ENCODE measurements around the gene CCDC127.

Gene CCDC127

DNA sequence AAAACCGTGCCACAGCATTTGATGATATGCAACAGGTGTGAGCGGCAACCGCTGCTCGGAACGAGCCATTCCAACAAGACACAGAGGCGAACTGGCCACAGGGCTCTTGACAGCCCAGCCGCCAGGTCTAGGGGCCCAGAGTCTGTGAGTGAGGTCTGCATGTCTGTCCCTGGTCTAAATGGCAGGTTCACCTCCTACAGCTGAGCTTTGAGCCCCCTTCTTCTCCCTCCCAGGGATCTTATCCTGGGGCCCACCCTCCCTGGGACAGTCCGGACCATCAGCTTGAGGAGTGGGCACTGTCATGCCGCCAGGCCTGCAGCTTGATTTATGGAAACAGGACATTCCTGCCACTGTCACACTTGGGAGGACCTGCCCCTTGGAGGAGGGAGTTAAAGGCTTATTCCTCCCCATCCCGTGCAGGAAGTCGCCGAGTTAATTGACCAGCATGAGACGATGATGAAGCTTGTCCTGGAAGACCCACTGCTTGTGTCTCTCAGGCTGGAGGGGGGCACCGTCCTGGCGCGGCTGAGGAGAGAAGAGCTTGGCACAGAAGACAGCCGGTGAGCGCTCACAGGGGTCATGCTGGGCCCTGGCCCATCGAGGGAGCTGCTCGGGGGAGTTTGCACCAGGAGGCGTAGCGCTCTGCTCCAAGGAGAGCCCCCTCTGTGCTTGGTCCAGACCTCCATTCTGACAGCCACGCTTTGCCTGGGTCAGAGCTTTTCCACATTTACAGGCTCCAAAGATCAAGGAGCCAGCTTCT, 62.1 kb downstream of the CCDC127 start:
- no peak overlapping the region for H3K27ac ChIP-seq
- ChIA-PET POLR2A (ENCODE audit: low non-redundant PET) (no interaction called here), CTCF (interaction anchor here (0.6 kb wide), 1 partner anchor 36 kb away, joined by 3 read pairs; no protein-coding TSS in a partner anchor)
- TF ChIP-seq, protein P1, sequence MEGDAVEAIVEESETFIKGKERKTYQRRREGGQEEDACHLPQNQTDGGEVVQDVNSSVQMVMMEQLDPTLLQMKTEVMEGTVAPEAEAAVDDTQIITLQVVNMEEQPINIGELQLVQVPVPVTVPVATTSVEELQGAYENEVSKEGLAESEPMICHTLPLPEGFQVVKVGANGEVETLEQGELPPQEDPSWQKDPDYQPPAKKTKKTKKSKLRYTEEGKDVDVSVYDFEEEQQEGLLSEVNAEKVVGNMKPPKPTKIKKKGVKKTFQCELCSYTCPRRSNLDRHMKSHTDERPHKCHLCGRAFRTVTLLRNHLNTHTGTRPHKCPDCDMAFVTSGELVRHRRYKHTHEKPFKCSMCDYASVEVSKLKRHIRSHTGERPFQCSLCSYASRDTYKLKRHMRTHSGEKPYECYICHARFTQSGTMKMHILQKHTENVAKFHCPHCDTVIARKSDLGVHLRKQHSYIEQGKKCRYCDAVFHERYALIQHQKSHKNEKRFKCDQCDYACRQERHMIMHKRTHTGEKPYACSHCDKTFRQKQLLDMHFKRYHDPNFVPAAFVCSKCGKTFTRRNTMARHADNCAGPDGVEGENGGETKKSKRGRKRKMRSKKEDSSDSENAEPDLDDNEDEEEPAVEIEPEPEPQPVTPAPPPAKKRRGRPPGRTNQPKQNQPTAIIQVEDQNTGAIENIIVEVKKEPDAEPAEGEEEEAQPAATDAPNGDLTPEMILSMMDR (conservative IDR thresholded peaks at IDR 0.05; ENCODE audit: low read depth) = no peak
- no peak for DNase-seq (ENCODE audit: low spot score)

DNA sequence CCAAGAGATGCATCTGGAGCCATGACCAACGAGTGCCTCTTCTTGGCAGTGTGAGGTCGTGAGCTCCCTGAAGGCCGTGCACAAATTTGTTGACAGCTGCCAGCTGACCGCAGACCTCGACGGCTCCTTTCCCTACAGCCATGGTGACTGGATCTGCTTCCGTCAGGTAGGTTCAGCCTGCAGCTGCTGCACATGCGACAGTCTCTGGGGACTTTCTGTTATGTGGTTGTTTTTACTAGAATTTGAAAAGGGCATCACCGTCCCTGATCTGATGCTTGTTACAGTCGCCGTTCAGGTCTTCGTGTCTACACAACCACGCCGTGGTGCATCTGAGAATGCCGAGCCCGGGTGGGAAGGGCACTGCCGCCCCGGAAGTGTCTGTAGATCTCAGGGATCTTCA, 63.1 kb downstream of the CCDC127 start:
- CTCF ChIA-PET = no interaction called here
- POLR2A ChIA-PET (ENCODE audit: low non-redundant PET) = no interaction called here
- no peak overlapping the region for H3K27ac ChIP-seq
- no peak for DNase-seq (ENCODE audit: low spot score)
- TF ChIP-seq, protein P1 (conservative IDR thresholded peaks at IDR 0.05; ENCODE audit: low read depth) = no peak

DNA sequence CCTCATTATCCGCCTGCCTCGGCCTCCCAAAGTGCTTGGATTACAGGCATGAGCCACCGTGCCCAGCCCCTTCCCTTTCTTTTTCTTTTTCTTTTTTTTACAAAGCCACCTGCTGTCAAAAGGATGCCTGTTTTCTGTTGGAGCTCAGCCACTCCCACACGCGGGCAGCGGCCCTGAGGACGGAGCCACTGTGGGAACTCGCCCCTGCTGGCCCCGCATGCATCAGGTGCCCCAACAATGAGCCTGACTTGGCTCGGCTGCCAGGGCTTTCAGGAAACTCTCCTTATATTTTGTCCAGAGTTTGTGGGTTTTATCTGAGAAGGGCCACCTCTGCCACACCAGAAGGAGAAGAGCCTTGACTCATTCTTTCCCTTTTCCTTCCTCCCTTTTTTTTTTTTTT, 63.7 kb downstream of the CCDC127 start:
- H3K27ac ChIP-seq = no peak overlapping the region
- ChIA-PET CTCF (no interaction called here), POLR2A (ENCODE audit: low non-redundant PET) (no interaction called here)
- TF ChIP-seq, protein P1 (conservative IDR thresholded peaks at IDR 0.05; ENCODE audit: low read depth) = no peak
- no peak for DNase-seq (ENCODE audit: low spot score)

- no peak for DNase-seq (ENCODE audit: low spot score)
- POLR2A ChIA-PET (ENCODE audit: low non-redundant PET) = no interaction called here
- CTCF ChIA-PET = no interaction called here
- TF ChIP-seq, protein P1 (conservative IDR thresholded peaks at IDR 0.05; ENCODE audit: low read depth) = no peak
- no peak overlapping the region for H3K27ac ChIP-seq
These were observed 64.7 kb downstream of the CCDC127 start for GRCh38 chr5:153256-153655.

GRCh38 chr5:152077-152476, 65.9 kb downstream of the CCDC127 start:
- POLR2A ChIA-PET (ENCODE audit: low non-redundant PET) = no interaction called here
- TF ChIP-seq, protein P1 (conservative IDR thresholded peaks at IDR 0.05; ENCODE audit: low read depth) = no peak
- no peak overlapping the region for H3K27ac ChIP-seq
- no peak for DNase-seq (ENCODE audit: low spot score)
- CTCF ChIA-PET = interaction anchor here (0.6 kb wide), 1 partner anchor 1765 kb away, joined by 4 read pairs; no protein-coding TSS in a partner anchor

DNA sequence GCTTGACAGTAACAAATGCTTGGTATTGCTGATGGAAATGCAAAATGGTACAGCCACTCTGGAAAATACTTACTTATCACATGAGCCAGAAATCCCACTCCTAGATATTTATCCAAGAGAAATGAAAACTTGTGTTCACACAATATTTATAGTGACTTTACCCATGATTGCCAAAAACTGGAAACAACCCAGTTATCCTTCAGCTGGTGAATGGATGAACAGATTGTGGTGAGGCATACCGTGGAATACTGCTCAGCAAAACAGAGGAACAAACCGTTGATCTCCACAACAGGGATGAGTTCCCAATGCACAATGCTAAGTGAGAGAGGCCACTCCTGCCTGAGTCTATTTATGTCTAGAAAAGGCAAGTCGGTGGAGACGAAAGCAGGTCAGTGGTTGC, 67.2 kb downstream of the CCDC127 start:
- no peak overlapping the region for H3K27ac ChIP-seq
- TF ChIP-seq, protein P1 (conservative IDR thresholded peaks at IDR 0.05; ENCODE audit: low read depth) = no peak
- no peak for DNase-seq (ENCODE audit: low spot score)
- ChIA-PET POLR2A (ENCODE audit: low non-redundant PET) (no interaction called here), CTCF (no interaction called here)

Measured in RWPE1 (cell line).